Measurements from ENCODE around the gene SHROOM4. TPM values are rescaled to one million over a fixed set of nuclear protein-coding genes. Genes with fewer than 3 reads are reported as not detected.

Gene SHROOM4
- total RNA-seq, 1 experiment from 2014 or later = 0.13 TPM

GRCh38 chrX:50778272-50778671 is 35.7 kb downstream of the SHROOM4 start:
- POLR2A ChIA-PET = no interaction called here
- in situ Hi-C loops (cut with HindIII; ENCODE audit: low pct_unique_long_range_greater_than_20kb, low sequenced_read_pairs) (no loop called here), intact Hi-C loops (cut with micrococcal nuclease; ENCODE audit: unreplicated experiment) (no loop called here)
- TF ChIP-seq CTCF (IDR thresholded peaks at IDR 0.05) (no peak), TCF7L2 (IDR thresholded peaks at IDR 0.05; ENCODE audit: low read depth, low read length) (no peak)
- Histone ChIP-seq H3K27ac (ENCODE audit: low read length) (no peak overlapping the region), H3K4me1 (ENCODE audit: control insufficient read depth, insufficient read depth, low read length) (no peaks in the 10 kb centered on the region), H3K36me3 (ENCODE audit: control insufficient read depth, insufficient read depth, low read length) (no peaks in the 10 kb centered on the region), H3K27me3 (ENCODE audit: control insufficient read depth, insufficient read depth, low read length) (no peaks in the 10 kb centered on the region), H3K4me3 (ENCODE audit: low read depth in 2 of 2, low read length in 2 of 2) (no peak overlapping the region), H3K9me3 (ENCODE audit: control insufficient read depth, insufficient read depth, low read depth, low read length) (no peaks in the 10 kb centered on the region)
- CTCF ChIA-PET = no interaction called here
- ATAC-seq = no peak
- BruUV-seq (replicated peaks) = no TSS peak
- DNase-seq (ENCODE audit: low read depth, low spot score) = no peak

- H3K27ac ChIP-seq (ENCODE audit: low read length) = no peak overlapping the region
- ChIA-PET CTCF (no interaction called here), POLR2A (no interaction called here)
- intact Hi-C loops (cut with micrococcal nuclease; ENCODE audit: unreplicated experiment) (no loop called here), in situ Hi-C loops (cut with HindIII; ENCODE audit: low pct_unique_long_range_greater_than_20kb, low sequenced_read_pairs) (no loop called here)
- H3K36me3 ChIP-seq (ENCODE audit: control insufficient read depth, insufficient read depth, low read length) = no peaks in the 10 kb centered on the region
- no peak for TF ChIP-seq TCF7L2 (IDR thresholded peaks at IDR 0.05; ENCODE audit: low read depth, low read length)
- no peak for TF ChIP-seq CTCF (IDR thresholded peaks at IDR 0.05)
- no peak for TF ChIP-seq POLR2AphosphoS5 (IDR thresholded peaks at IDR 0.05; ENCODE audit: low read depth, low read length)
- TF ChIP-seq REST (IDR thresholded peaks at IDR 0.05; ENCODE audit: insufficient read depth in 1 of 2, low read depth in 2 of 2, low read length in 1 of 2) = no peak
- no peak for TF ChIP-seq SIN3A (IDR thresholded peaks at IDR 0.05; ENCODE audit: borderline replicate concordance, insufficient read depth, low read depth, low read length)
- no peak overlapping the region for H3K4me3 ChIP-seq (ENCODE audit: low read depth in 2 of 2, low read length in 2 of 2)
- no TSS peak for BruUV-seq (replicated peaks)
- ATAC-seq = no peak
- no peaks in the 10 kb centered on the region for H3K4me1 ChIP-seq (ENCODE audit: control insufficient read depth, insufficient read depth, low read length)
- no peak for DNase-seq (ENCODE audit: low read depth, low spot score)
- H3K9me3 ChIP-seq (ENCODE audit: control insufficient read depth, insufficient read depth, low read depth, low read length) = no peaks in the 10 kb centered on the region
- no peaks in the 10 kb centered on the region for H3K27me3 ChIP-seq (ENCODE audit: control insufficient read depth, insufficient read depth, low read length)
These were observed 37.7 kb downstream of the SHROOM4 start for GRCh38 chrX:50776248-50776647.

GRCh38 chrX:50771382-50771781 is 42.6 kb downstream of the SHROOM4 start:
- ChIA-PET CTCF (no interaction called here), POLR2A (no interaction called here)
- Histone ChIP-seq H3K36me3 (ENCODE audit: control insufficient read depth, insufficient read depth, low read length) (no peaks in the 10 kb centered on the region), H3K9me3 (ENCODE audit: control insufficient read depth, insufficient read depth, low read depth, low read length) (no peaks in the 10 kb centered on the region), H3K4me3 (ENCODE audit: low read depth in 2 of 2, low read length in 2 of 2) (no peak overlapping the region), H3K27ac (ENCODE audit: low read length) (no peak overlapping the region), H3K4me1 (ENCODE audit: control insufficient read depth, insufficient read depth, low read length) (no peaks in the 10 kb centered on the region), H3K27me3 (ENCODE audit: control insufficient read depth, insufficient read depth, low read length) (no peaks in the 10 kb centered on the region)
- intact Hi-C loops (cut with micrococcal nuclease; ENCODE audit: unreplicated experiment) = no loop called here
- no TSS peak for BruUV-seq (replicated peaks)
- TF ChIP-seq SIN3A (IDR thresholded peaks at IDR 0.05; ENCODE audit: borderline replicate concordance, insufficient read depth, low read depth, low read length) = no peak
- no peak for TF ChIP-seq TCF7L2 (IDR thresholded peaks at IDR 0.05; ENCODE audit: low read depth, low read length)
- TF ChIP-seq REST (IDR thresholded peaks at IDR 0.05; ENCODE audit: insufficient read depth in 1 of 2, low read depth in 2 of 2, low read length in 1 of 2) = no peak
- TF ChIP-seq POLR2AphosphoS5 (IDR thresholded peaks at IDR 0.05; ENCODE audit: low read depth, low read length) = no peak
- TF ChIP-seq CTCF (IDR thresholded peaks at IDR 0.05) = no peak
- in situ Hi-C loops (cut with HindIII; ENCODE audit: low pct_unique_long_range_greater_than_20kb, low sequenced_read_pairs) = no loop called here
- DNase-seq (ENCODE audit: low read depth, low spot score) = no peak
- no peak for ATAC-seq

Measured in Panc1 (cell line).